Measurements from ENCODE around the gene ECHDC1.

- no peak for TF ChIP-seq RARB (CRISPR knock-in tag; IDR thresholded peaks at IDR 0.05)
- TF ChIP-seq ZNF70 (CRISPR knock-in tag; IDR thresholded peaks at IDR 0.05) = no peak
- no peak for TF ChIP-seq TOX (CRISPR knock-in tag; IDR thresholded peaks at IDR 0.05; ENCODE audit: borderline replicate concordance)
- no peak for TF ChIP-seq OSR1 (CRISPR knock-in tag; IDR thresholded peaks at IDR 0.05)
- TF ChIP-seq, protein P1, sequence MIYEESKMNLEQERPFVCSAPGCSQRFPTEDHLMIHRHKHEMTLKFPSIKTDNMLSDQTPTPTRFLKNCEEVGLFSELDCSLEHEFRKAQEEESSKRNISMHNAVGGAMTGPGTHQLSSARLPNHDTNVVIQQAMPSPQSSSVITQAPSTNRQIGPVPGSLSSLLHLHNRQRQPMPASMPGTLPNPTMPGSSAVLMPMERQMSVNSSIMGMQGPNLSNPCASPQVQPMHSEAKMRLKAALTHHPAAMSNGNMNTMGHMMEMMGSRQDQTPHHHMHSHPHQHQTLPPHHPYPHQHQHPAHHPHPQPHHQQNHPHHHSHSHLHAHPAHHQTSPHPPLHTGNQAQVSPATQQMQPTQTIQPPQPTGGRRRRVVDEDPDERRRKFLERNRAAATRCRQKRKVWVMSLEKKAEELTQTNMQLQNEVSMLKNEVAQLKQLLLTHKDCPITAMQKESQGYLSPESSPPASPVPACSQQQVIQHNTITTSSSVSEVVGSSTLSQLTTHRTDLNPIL (CRISPR knock-in tag; IDR thresholded peaks at IDR 0.05; ENCODE audit: low read depth) = no peak
- TF ChIP-seq, protein P2, sequence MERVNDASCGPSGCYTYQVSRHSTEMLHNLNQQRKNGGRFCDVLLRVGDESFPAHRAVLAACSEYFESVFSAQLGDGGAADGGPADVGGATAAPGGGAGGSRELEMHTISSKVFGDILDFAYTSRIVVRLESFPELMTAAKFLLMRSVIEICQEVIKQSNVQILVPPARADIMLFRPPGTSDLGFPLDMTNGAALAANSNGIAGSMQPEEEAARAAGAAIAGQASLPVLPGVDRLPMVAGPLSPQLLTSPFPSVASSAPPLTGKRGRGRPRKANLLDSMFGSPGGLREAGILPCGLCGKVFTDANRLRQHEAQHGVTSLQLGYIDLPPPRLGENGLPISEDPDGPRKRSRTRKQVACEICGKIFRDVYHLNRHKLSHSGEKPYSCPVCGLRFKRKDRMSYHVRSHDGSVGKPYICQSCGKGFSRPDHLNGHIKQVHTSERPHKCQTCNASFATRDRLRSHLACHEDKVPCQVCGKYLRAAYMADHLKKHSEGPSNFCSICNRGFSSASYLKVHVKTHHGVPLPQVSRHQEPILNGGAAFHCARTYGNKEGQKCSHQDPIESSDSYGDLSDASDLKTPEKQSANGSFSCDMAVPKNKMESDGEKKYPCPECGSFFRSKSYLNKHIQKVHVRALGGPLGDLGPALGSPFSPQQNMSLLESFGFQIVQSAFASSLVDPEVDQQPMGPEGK (CRISPR knock-in tag; IDR thresholded peaks at IDR 0.05; ENCODE audit: borderline replicate concordance) = no peak
- no peak for TF ChIP-seq GLIS3 (CRISPR knock-in tag; IDR thresholded peaks at IDR 0.05)
- TF ChIP-seq ZNF8 (CRISPR knock-in tag; IDR thresholded peaks at IDR 0.05) = no peak
Observed at GRCh38 chr6:127341471-127342202, 1.8 kb downstream of the ECHDC1 start.

All from SK-N-SH treated with all-trans-retinoic acid at 6 μM for 48 hours (cell line).